GM10847 (cell line): Measurements from ENCODE around the gene HEATR9.

Experiments
- POLR2A ChIP-seq: IDR thresholded peaks from 2 replicates; pipeline ENCODE4 v1.6.1; 2011; ENCODE audit not compliant: insufficient read length; ENCODE audit errors: extremely low read depth

HEATR9 gene, protein sequence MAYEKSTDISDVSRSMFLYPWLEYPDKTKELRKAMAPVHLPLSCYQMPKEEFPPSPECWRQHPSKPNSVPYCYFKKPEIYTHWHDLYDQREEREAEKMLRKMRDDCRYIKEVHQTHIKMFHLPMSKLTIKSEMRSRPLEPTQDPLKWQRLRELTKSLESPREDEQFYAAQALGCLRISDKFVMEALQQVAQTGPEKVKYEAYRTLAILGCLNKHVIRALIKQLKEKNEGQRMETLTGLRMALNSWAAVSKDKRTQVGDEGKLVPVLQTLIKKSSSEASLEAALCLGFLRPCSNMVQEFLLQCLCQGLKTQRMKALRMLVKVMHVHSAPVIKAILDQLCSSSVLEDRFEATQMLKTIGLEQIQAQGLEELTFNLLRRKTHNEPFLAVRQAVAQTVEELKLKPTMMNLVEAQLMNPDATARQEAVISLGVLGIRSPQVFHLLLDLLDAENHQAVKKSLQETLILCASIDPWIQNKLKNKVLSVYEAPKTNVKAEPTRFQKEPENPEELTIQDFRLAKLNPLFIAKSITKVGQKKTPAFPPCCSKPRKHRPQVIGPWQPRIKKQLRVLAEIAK

DNA sequence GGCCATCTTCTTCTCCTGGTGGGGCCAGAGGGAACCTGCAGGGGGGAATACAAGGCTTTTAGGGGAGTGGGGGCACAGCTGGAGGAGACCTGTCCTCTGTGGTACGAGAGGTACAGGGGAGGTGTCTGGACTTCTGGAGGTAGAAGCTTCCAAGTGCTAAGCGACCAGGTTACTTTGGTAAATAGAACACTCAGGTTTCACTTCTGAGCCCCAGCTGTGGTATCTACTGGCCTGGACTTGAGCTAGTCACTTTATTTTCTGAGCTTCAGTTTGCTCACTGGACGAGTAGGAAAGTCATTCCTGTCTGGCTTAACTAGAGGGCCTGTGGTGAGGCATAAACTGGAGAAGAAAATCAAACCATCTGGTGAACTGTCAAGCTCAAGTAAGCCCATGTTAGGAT lies at the start of gene HEATR9:
Gene HEATR9 (minus strand): TSS at position 155 of the 400 bp plus-strand sequence. CDS start 149 bp downstream, at position 6.
- TF ChIP-seq POLR2A = no peak

DNA sequence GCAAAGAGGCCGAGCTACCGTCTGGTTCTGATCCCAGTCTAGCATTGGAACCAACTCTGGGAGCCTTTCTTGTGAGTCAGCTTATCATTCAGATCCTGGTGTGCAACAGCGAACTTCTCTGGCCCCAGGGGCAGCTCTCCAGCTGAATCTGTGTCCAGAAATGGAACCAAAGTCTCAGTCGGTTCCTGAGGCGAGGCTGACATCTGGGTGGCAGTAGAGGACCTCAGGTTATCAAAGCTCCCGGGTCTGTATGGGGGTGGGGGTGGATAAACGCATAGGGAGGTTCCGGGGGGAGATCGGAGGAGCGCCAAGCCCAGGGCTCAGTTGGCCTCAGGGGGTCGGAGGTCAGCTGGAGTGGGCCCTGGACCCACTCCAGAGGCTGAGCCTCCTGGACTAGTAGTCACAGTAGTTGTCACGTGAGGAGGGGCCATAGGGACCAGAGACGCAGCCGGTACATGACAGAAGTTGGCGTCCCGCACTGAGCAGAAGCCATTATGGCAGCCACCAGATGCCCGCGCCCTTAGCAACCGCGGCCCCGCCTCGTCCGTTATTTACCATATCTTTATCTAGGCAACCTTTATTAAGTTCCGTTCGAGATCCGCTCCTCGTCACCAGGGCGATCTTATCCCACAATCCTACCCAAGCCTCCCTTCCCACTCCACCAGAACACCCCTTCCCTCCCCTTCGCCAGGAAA lies 49.0 kb upstream of the HEATR9 start:
- TF ChIP-seq POLR2A = no peak

DNA sequence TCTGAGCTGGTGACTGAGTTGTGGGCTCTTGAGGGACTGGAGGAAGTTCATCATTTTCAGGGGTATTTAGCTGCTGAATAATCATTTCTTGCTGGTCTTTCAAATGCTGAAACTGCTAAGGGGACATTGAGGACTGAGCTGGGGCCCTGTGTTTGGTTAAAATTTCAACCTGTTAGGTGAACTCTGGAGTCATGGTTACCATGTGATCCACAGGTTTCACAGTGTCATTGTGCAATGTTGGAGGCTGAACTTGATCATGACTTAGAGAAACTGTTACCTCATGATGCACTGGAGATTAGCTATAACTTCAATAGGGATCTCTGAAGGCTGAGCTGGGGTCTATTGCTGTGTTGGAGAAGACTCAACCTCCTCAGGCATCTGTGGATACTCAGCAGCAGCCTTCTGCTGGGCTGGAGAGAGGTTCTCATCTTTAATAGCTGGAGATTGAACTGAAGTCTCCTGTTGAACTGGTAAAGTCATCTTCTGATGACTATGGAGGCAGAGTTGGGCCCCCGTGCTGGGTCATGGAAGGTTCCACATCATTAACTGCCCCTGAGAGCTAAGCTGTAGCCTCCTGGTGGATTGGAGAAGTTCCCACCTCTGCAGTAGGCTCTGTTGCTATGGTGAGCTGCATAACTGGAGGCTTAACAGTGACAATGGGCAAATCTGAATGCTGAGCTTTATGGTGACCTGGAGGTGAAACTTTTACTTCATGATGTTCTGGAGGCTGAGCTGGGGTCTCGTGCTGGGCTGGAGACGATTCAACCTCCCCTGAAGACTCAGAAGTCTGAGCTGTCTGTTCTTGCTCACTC lies 46.7 kb upstream of the HEATR9 start:
- no peak for TF ChIP-seq POLR2A

DNA sequence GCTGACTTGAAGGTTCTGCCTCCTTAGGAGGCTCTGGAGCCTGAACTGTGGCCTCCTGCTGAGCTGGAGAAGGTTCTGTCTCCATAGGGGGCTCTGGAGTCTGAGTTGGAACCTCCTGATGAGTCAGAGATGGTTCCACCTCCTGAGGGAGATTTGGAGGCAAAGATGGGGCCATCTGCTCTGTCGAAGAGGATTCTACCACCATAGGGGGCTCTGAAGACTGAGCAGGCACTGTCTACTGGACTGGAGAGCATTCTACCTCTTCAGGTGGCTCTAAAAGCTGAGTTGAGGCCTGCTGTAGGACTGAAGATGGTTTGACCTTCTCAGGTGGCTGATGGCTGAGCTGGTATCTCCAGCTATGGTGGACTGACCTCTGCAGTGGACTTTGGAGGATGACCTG lies 45.7 kb upstream of the HEATR9 start:
- TF ChIP-seq POLR2A = no peak

DNA sequence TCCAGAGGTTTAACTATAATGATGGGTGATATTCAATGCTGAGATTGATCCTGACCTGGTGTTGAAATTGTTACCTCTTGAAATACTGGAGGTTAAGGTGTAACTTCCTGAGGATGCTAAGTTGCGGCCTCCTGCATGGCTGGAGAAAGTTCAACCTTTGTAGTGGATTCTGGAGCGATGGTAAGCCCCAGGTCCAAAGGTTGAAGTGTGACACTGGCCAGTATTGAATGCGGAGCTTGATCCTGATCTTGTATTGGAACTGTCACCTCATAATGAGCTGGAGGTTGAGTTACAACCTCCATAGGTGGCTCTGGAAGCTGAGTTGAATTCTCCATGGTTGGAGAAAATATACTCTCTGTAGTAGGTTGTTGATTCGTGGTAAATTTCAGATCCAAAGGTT lies 44.9 kb upstream of the HEATR9 start:
- no peak for TF ChIP-seq POLR2A

DNA sequence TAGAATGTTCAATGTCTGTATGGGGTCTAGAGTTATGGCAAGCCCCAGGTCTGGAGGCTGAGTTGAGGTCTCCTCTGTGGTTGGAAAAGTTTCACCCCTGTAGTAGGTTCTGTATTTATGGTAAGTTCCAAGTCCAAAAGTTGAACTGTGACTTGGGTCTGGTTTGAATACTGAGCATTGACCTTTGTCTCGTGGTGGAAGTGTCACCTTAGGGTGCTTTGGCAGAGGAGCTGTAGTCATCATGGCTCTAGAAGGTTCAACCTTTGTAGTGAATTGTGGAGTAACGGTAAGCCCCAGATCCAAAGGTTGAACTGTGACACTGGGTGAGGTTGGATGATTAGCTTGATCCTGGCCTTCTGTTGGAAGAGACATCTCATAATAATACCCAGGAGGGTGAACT lies 44.3 kb upstream of the HEATR9 start:
- TF ChIP-seq POLR2A = no peak

DNA sequence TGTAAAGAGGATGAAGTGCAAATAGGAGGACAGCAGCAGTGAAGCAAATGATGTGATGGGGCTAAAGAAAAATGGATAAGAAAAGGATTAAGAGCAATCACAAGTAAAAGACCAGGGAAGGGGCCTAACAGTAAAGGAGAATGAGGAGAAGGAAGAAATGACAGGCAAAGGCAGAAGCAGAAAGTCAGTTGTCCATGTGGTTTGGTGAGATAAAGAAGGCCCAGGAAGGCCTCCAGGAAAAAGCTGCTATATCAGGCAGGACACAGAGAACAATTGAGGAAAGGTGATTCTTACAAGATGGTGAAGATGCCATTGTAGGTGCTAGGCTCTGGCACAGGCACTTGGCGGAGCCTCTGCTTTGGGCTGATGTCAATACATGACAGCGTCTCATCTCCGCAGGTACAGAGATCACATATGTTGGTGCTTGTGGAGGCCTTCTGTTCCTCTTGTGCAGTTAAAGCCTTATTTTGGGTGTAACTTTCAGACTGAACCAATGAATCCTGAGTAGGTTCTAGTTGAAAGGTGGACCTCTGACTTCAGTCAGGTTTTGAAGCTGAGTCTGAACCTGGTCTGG lies 43.7 kb upstream of the HEATR9 start:
- TF ChIP-seq POLR2A = no peak

DNA sequence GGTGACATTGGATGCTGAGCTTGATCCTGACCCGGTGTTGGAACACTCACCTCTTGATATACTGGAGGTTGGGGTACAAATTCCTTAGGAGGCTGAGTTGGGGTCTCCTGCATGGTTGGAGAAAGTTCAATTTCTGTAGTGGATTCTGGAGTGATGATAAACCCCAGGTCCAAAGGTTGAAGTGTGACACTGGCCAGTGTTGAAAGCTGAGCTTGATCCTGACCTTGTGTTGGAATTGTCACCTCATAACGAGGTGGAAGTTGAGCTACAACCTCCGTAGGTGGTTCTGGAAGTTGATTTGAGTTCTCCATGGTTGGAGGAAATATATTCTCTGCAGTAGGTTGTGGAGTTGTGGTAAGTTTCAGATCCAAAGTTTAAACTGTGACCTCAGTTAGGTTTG lies 40.7 kb upstream of the HEATR9 start:
- no peak for TF ChIP-seq POLR2A

DNA sequence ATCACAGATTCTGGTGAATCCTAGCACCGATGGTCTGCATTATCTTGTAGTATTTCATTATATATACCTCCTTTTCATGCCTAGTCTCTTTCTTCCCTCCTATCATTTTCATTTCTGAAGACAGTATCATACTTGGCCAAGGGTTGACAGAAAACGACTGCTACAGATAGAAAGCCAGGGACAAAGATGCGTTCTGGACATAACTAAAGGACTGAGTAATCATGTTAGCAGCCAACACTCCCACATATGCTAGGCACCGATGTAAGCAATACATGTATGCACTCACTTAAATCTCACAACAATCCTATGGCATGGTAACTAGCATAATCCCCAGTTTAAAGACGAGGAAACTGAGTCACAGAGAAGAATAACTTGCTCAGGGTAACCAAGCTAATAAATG lies 39.0 kb upstream of the HEATR9 start:
- no peak for TF ChIP-seq POLR2A

DNA sequence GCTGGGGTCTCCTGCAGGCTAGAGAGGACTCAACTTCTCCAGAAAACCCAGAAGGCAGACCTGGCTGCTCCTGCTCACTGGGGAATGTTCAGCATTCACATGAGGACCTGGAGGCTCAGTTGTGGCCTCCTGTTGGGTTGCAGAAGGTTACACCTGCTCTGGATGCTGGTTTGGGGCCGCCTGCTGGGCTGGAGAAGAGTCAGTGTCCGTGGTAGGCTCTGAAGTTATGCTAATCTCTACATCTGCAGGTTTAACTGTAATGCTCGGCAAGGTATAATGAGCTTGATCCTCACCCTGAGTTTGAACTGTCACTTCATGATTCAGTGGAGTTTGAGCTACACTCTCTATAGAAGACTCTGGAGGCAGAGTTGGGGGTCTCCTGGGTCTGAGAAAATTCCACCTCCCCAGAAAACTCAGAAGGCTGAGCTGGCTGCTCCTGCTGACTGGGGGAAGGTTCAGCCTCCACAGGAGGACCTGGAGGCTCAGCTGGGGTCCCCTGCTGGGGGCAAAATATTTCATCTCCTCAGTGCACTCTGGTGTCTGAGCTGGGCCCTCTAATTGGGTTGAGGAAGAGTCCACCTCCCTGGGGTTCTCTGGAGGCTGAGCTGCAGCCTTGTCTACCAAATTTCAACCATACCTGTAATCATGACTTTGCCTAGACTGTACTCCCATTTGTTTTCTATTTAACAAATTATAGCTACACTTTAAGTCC lies 38.4 kb upstream of the HEATR9 start:
- TF ChIP-seq POLR2A = no peak

DNA sequence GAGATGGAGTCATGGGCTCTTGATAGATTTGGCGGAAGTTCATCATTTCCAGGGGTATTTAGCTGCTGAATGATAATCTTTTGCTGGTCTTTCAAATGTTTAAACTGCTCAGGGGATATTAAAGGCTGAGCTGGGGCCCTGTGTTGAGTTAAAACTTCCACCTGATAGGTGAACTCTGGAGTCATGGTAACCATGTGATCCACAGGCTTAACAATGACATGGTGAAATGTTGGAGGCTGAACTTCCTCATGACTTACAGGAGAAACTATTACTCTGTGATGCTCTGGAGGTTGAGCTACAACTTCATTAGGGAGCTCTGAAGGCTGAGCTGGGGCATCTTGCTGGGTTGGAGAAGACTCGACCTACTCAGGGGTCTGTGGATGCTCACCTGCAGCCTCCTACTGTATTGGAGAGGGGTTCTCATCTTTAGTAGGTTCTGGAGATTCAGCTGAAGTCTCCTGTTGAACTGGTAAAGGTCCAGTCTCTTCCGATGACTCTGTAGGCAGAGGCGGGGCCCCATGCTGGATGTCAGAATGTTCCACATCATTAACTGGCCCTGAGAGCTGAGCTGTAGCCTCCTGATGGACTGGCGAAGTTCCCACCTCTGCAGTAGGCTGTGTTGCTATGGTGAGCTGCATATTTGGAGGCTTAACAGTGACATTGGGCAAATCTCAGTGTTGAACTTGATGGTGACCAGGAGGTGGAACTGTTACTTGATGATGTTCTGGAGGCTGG lies 37.7 kb upstream of the HEATR9 start:
- no peak for TF ChIP-seq POLR2A

DNA sequence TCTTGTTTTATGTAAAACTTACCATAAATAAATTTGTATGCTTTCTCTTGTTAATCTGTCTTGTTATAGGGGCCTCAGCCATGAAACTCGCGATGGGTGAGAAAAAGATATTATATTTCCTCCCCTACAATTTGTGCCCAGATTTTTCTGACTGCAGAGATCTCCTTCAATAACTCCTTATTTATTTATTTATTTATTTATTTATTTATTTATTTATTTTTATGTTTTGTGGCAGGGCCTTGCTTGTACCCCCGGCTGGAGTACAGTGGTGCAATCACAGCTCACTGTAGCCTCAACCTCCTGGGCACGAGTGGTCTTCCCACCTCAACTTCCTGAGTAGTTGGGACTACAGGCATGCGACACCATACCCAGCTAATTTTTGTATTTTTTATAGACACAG lies 34.8 kb upstream of the HEATR9 start:
- TF ChIP-seq POLR2A = no peak

DNA sequence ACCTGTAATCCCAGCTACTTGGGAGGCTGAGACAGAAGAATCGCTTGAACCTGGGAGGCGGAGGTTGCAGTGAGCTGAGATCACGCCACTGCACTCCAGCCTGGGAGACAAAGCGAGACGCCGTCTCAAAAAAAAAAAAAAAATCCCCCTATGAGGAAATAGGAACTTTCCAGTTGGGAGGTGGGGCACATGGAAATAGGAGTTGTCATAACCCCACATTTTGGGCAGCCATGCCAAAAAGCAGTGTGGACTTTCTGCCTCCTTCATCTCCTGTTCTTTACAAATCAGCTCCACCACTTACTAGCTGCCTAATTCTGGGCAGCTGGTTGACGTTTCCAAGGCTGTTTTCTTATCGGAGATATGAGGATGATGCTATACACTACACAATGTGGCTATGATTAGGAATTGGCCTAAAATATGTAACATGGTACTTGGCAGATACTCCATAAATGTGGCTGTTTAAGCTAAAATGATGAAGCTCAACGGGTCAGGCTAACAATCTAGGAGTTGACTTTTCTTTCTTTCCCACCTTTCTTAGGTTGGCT lies 33.0 kb upstream of the HEATR9 start:
- TF ChIP-seq POLR2A = no peak

DNA sequence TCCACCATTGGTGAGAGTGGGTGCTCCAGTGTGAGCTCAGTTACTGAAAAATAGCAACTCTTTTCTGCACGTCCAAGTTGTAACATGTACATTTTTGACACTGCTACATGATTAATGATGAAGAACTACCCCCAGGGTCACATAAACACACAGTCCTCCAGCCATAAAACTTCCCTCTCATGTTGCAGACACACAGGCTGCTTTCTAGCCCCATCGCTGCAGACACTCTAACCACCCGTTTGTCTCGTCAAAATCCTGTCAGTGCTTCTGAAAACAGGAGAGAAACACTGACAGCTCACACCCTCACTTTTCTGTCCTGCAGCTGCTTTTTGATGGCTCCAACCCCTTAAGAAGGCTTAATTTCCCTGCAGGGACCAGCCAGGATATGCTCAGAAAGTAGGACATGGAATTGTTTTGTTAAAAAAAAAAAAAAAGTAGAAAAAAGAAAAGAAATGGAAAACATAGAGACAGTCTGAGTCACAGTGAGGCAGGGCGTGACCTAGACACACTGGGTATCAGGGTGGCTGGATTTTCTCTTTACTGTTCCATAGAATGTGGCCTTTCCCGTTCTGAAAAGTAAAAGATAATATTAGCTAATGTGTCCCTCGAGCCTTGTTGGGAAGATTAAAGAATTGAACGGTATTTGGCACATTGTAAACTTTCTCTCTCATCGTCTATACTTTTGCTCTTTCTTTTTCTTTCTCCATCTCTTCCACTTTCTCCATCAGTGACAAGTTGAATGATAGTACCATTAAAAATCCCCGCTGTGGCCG lies 32.2 kb upstream of the HEATR9 start:
- TF ChIP-seq POLR2A = no peak
